Heart right ventricle (tissue), 16 donors: Measurements from ENCODE around the gene TMEM41B. TPM values are rescaled to one million over a fixed set of nuclear protein-coding genes. Genes with fewer than 3 reads are reported as not detected.
A peak's percentile ranks its signal among the peaks of the same experiment; 100 is the strongest.
"Not testable (repeated sequence)": the region's sequence is repeated elsewhere in the genome, so short reads cannot be mapped to it uniquely, and the experiment has no call there.

Experiments
- ATAC-seq, 8 donors: fragments of 200-7000 bp; cut with Tn5 transposase; one replicate each; pipeline ENCODE4 v1.9.1; 2020; ENCODE audit warnings: mild to moderate bottlenecking in 8 of 8, moderate library complexity in 8 of 8, moderate number of reproducible peaks in 1 of 8
- DNase-seq, 2 donors: peaks; one replicate each; pipeline ENCODE4 v3.0.0-alpha.2; 2020
- H3K27ac ChIP-seq, 10 donors: fragments of 200-600 bp; sonication (generic) in 2 of 10; one replicate each; pipeline versions ENCODE4 v1.5.0 to v1.8.0; 2020 to 2022; ENCODE audit warnings: mild to moderate bottlenecking in 3 of 10
- H3K27me3 ChIP-seq, 7 donors: fragments of 200-600 bp; one replicate each; pipeline ENCODE4 v1.8.0; 2021 to 2022; ENCODE audit warnings: mild to moderate bottlenecking in 2 of 7
- H3K36me3 ChIP-seq, 9 donors: fragments of 200-600 bp; sonication (generic) in 1 of 9; one replicate each; pipeline versions ENCODE4 v1.5.0 to v1.8.0; 2020 to 2022; ENCODE audit warnings: mild to moderate bottlenecking in 2 of 9
- H3K4me1 ChIP-seq, 9 donors: fragments of 200-600 bp; sonication (generic) in 1 of 9; one replicate each; pipeline versions ENCODE4 v1.5.0 to v1.8.0; 2020 to 2022; ENCODE audit warnings: mild to moderate bottlenecking in 4 of 9
- H3K4me3 ChIP-seq, 10 donors: fragments of 200-600 bp; sonication (generic) in 2 of 10; one replicate each; pipeline versions ENCODE4 v1.5.0 to v1.8.0; 2020 to 2022; ENCODE audit warnings: mild to moderate bottlenecking in 7 of 10, moderate library complexity in 2 of 10
- H3K9me3 ChIP-seq, 11 donors: fragments of 200-600 bp in 10 of 11; sonication (generic) in 2 of 11; one replicate each; pipeline versions ENCODE4 v1.5.0 to v1.8.0; 2013 to 2022; ENCODE audit warnings: mild to moderate bottlenecking in 2 of 11, control low read depth in 1 of 11, moderate library complexity in 1 of 11
- CTCF ChIP-seq, 9 donors: fragments of 200-600 bp; sonication (generic) in 2 of 9; IDR thresholded peaks; one replicate each; pipeline versions ENCODE4 v1.5.0 to v1.8.0; 2021 to 2022; ENCODE audit warnings: antibody characterized with exemption in 9 of 9, mild to moderate bottlenecking in 5 of 9, moderate library complexity in 1 of 9
- WGBS, 2 donors: extraction: QIAGEN DNeasy Blood & Tissue Kit; methylation state at CpG; one replicate each; pipeline ENCODE4 v1.1.7; 2013; ENCODE audit warnings: inconsistent platforms in 1 of 2; 5-methylcytosine and 5-hydroxymethylcytosine counted together
- intact Hi-C, 10 donors: fragments of 100-400 bp; cut with DNase I; formaldehyde crosslinking; loops; one replicate each; pipeline versions ENCODE4 v1.11.1 to v1.14.2; 2022
- polyA plus RNA-seq, 2 donors: library from polyadenylated mRNA; stranded (reverse); fragments of 200-250 nt; gene quantifications; one replicate each; pipeline ENCODE4 v1.2.3, GENCODE V29; 2013
- total RNA-seq, 10 donors: library from RNA; stranded (reverse); fragmentation: NEBNext Ultra II Directional in 3 of 10; extraction: Animal tissue kit (Norgen Biotek cat#: 25700) in 3 of 10; gene quantifications; one replicate each; pipeline versions ENCODE4 v1.2.1 to v1.2.4, GENCODE V29; 2021 to 2023
- donor health status: Arrhythmogenic right ventricular cardiomyopathy.
- donor health status: ischemic (EF 13 %, LVEDD 7.1; RV severe dilation, severe dysfunction).
- donor health status: healthy with polysubstance abuse.
- donor health status: DM: no; HTN: yes; CAD: no.
- donor health status: DM: no; HTN: no; CAD: no.
- donor health status: ischemic (EF 25% LVEDD 6.9; RV normal size, moderate dysfunction).
- donor health status: ischemic (EF 25% LVEDD 5.7; RV mildly dilated, moderate dysfunction).
- donor health status: healthy.
- donor health status: DM: yes; HTN: yes; CAD: no.
- donor health status: Ischemic cardiomyopathy.
- donor health status: ischemic (EF 35%, LVEDD 5.7; RV mildly dilated, moderate dysfunction).
- donor health status: nonischemic (EF 11% LVEDD 7.7; RV severe dilation, severe dysfunction).
- donor health status: DM: yes; HTN: yes; CAD: no.
- donor health status: PGD.
- donor health status: ischemic (EF 29% LVEDD 5.4; RV normal size, mild dysfunction).
- donor health status: nonischemic (EF 23%, LVEDD 6.1; RV moderate dilation, normal function).

TMEM41B gene
- total and polyA plus RNA-seq, 12 donors = 11.6 to 25.1 (median 20.4) TPM

GRCh38 chr11:9351321-9351881 is 37.0 kb upstream of the TMEM41B start:
- DNase-seq = peak in 1 of 2 donors; percentile 16
- Histone ChIP-seq H3K36me3 (no peaks in the 10 kb centered on the region), H3K27me3 (no peaks in the 10 kb centered on the region), H3K27ac (peak overlapping the region in 1 of 10 donors; percentile 7), H3K4me3 (no peak overlapping the region), H3K4me1 (peaks cover 0 to 6% (median 0%) of the 10 kb centered on the region in 9 donors), H3K9me3 (no peaks in the 10 kb centered on the region)
- intact Hi-C loops = no loop called here
- ATAC-seq = peak in 6 of 8 donors; percentile 64 to 79 (median 71)
- TF ChIP-seq CTCF (IDR thresholded peaks at IDR 0.05) = peak in 3 of 9 donors; percentile 13 to 29 (median 17)
- WGBS, 2 donors = 35 to 39% methylated on average over 6 of the region's 6 CpGs

- H3K4me3 ChIP-seq, H3K27me3 ChIP-seq, H3K9me3 ChIP-seq, intact Hi-C loops, H3K4me1 ChIP-seq, ATAC-seq, H3K27ac ChIP-seq, DNase-seq, H3K36me3 ChIP-seq: not testable (repeated sequence)
- WGBS, 2 donors = 78% methylated on average over 4 of the region's 4 CpGs
Measured at GRCh38 chr11:9347779-9348178, 33.4 kb upstream of the TMEM41B start.

GRCh38 chr11:9347100-9347499 is 32.7 kb upstream of the TMEM41B start:
- 54 to 62% methylated on average over 2 of the region's 2 CpGs for WGBS, 2 donors
- no peak for DNase-seq
- no peak for TF ChIP-seq CTCF (IDR thresholded peaks at IDR 0.05)

GRCh38 chr11:9344061-9344680 is 29.8 kb upstream of the TMEM41B start:
- ATAC-seq = no peak
- intact Hi-C loops = no loop called here
- no peak overlapping the region for H3K4me3 ChIP-seq
- 52 to 61% methylated on average over 3 of the region's 3 CpGs for WGBS, 2 donors
- H3K4me1 ChIP-seq = peaks cover 0 to 2% (median 0%) of the 10 kb centered on the region in 9 donors
- H3K27me3 ChIP-seq = no peaks in the 10 kb centered on the region
- no peak for DNase-seq
- no peaks in the 10 kb centered on the region for H3K9me3 ChIP-seq
- H3K27ac ChIP-seq = no peak overlapping the region
- TF ChIP-seq CTCF (IDR thresholded peaks at IDR 0.05) = no peak
- H3K36me3 ChIP-seq = no peaks in the 10 kb centered on the region

More at GRCh38 chr11:9347100-9347499, 32.7 kb upstream of the TMEM41B start:
- no peak for ATAC-seq
- peaks cover 0 to 6% (median 0%) of the 10 kb centered on the region in 9 donors for H3K4me1 ChIP-seq
- H3K27me3 ChIP-seq = no peaks in the 10 kb centered on the region
- H3K27ac ChIP-seq = no peak overlapping the region
- no peaks in the 10 kb centered on the region for H3K36me3 ChIP-seq
- no peaks in the 10 kb centered on the region for H3K9me3 ChIP-seq
- intact Hi-C loops = no loop called here
- no peak overlapping the region for H3K4me3 ChIP-seq

- ATAC-seq (no peak), DNase-seq (no peak)
- Histone ChIP-seq H3K9me3 (no peaks in the 10 kb centered on the region), H3K4me1 (no peaks in the 10 kb centered on the region), H3K36me3 (no peaks in the 10 kb centered on the region), H3K4me3 (no peak overlapping the region), H3K27me3 (no peaks in the 10 kb centered on the region), H3K27ac (no peak overlapping the region)
- 68 to 80% methylated on average over 5 of the region's 5 CpGs for WGBS, 2 donors
- intact Hi-C loops = no loop called here
- no peak for TF ChIP-seq CTCF (IDR thresholded peaks at IDR 0.05)
Measured at GRCh38 chr11:9341638-9342178, 27.3 kb upstream of the TMEM41B start.
